SU-DHL-6 (cell line): ENCODE measurements around the gene SLC35A2.

Experiments used
- EZH2phosphoT487 ChIP-seq: fragments of 200-600 bp; sonication (generic), shearing (Covaris generic); conservative IDR thresholded peaks from 2 replicates; pipeline ENCODE4 v1.6.1; 2018; ENCODE audit warnings: mild to moderate bottlenecking, antibody characterized with exemption, low read length, moderate library complexity, mixed read lengths
- TF ChIP-seq, protein P1 (sequence below): fragments of 200-600 bp; sonication (generic); IDR thresholded peaks from one replicate; pipeline ENCODE4 v1.5.1; 2017; ENCODE audit warnings: antibody characterized with exemption, mild to moderate bottlenecking, low read length, moderate library complexity; ENCODE audit not compliant: insufficient read depth, poor library complexity, severe bottlenecking

DNA sequence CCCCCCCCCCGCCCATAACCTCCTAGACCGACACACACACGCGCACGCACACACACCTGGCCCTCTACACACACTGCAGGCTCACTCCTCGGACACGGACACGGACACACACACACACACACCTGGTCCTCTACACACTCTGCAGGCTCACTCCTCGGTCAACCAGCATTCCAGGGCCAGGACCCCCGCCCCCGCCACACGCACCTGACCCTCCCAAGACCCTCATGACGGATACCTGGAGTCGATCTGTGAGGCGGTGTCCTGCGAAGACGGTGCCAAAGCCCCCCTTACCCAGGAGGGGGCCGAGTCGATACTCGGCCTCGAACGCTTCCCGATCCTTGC lies 6.8 kb upstream of the SLC35A2 start:
- TF ChIP-seq, protein P1, sequence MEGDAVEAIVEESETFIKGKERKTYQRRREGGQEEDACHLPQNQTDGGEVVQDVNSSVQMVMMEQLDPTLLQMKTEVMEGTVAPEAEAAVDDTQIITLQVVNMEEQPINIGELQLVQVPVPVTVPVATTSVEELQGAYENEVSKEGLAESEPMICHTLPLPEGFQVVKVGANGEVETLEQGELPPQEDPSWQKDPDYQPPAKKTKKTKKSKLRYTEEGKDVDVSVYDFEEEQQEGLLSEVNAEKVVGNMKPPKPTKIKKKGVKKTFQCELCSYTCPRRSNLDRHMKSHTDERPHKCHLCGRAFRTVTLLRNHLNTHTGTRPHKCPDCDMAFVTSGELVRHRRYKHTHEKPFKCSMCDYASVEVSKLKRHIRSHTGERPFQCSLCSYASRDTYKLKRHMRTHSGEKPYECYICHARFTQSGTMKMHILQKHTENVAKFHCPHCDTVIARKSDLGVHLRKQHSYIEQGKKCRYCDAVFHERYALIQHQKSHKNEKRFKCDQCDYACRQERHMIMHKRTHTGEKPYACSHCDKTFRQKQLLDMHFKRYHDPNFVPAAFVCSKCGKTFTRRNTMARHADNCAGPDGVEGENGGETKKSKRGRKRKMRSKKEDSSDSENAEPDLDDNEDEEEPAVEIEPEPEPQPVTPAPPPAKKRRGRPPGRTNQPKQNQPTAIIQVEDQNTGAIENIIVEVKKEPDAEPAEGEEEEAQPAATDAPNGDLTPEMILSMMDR = no peak
- no peak for TF ChIP-seq EZH2phosphoT487
